AG09309 (cell line): ENCODE data around the gene DDI1.

ENCODE experiments used
- DNase-seq: peaks from one replicate; pipeline ENCODE4 v3.0.0-alpha.2; 2010; ENCODE audit warnings: low read depth
- H3K4me3 ChIP-seq: 2 replicates; pipeline ENCODE4 v1.5.1; 2011; ENCODE audit warnings: mild to moderate bottlenecking, low read depth, low read length, moderate library complexity; ENCODE audit not compliant: control insufficient read depth
- CTCF ChIP-seq: IDR thresholded peaks from 2 replicates; pipeline ENCODE4 v1.5.1; 2011; ENCODE audit warnings: mild to moderate bottlenecking, low read depth, low read length, inconsistent platforms; ENCODE audit not compliant: insufficient read depth, control insufficient read depth; ENCODE audit errors: missing control alignments

Gene DDI1

GRCh38 chr11:104086621-104087020, 50.2 kb downstream of the DDI1 start:
- no peak for DNase-seq
- no peak for TF ChIP-seq CTCF
- no peak overlapping the region for H3K4me3 ChIP-seq
